Muscle of arm (tissue), 12 donors: ENCODE data around the gene LRRC3. TPM values are rescaled to one million over a fixed set of nuclear protein-coding genes. Genes with fewer than 3 reads are reported as not detected.
"Not testable (repeated sequence)": the region's sequence is repeated elsewhere in the genome, so short reads cannot be mapped to it uniquely, and the experiment has no call there.

Experiments
- DNase-seq: peaks from one replicate; pipeline ENCODE4 v3.0.0-alpha.2; 2013
- polyA plus RNA-seq, 12 donors: library from polyadenylated mRNA; unstranded; fragments of 120-200 nt; gene quantifications; one replicate each; pipeline ENCODE4 v1.2.1, GENCODE V29; 2013; ENCODE audit not compliant: insufficient read length in 12 of 12

LRRC3 gene
- polyA plus RNA-seq, 12 donors, result 1.8 to 5.7 (median 2.4) TPM; not detected in 1

DNA sequence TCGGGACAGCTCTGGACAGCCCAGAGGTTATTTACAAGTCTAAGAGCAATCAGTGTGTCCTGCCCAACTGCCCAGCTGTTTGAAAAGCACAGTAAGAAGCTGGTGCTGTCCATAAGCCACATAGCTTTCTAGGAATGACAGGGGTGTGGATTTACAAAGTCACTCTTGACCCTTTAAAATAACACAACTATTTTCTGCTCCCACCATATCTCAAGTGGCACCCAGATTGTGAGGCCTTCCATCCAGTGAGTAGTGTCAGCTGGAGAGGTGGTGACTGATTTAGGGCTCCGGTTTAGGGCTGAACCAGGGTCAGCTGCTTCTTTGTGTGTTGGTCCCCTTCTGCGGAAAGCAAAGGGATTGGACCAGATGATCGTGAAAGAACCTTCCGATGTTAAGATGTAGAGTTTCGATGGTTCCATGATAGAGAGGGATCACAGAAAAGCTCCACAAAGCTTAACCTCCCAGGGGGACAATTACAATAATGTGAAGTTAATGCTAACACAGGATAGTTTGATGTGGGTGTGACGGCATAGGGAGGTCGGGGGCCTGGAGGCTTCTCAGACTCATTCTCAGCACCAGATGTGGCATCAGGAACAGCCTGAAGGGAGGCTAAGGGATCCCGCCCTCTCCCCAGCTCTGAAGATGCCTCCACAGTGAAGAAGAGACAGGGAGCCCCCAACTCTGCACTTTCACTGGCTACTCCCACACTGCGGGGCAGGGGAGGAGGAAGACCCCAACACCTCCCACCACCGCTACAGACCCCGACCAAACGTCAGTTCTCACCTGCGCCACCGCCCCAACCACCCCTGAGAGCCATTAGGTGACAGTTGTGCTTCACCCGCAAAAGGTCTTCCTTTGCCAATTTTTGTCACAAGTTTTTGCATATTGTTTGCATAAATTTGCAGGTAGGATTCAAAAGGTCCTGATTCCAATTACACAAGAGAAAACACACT, 40.6 kb downstream of the LRRC3 start:
- DNase-seq, result no peak

DNA sequence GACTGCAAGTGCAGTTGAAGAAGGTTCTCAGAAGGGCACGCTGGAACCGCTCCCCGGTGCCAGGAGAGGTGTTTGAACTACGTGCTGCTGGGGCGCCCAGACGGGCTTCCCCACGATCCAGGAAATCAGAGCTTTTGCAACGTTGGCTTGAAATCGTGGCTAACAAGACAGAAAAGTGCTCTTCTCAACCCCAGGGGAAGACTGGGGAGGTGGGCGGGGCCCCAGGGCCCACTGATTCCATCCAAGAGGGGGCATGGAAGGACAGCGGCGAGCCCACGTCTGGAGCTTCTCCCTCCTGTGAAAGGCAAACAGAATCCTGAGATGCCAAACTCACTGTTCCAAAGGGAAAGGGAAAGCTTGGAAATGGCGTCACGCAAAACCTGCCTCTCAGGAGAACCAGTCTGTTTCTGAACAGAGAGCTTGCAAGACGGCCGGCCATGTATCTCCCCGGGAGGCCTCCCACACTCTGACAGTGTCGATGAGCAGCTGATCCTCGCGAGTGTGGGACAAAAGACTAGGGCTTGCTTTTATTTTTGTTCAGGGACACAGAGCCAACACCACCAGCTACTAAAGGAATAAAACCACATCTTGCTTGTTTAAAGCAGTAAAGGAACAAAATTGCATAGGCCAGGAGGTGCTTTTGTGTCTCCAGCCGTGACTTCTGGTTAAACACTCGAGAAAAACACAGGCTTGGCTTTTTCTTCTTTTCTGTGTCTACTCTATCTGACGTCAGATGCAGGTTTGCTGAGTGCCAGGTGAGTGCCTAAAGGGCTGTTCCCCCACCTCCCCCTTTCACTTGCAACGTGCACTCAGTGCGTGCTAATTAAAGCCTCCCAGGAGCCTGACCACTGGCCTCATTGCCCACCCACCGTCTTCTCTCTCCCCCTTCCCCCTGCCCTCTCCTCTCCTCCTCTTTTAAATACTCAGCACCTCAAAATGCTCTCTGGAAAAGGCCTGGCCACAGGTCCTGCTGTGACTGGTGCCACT, 41.5 kb downstream of the LRRC3 start:
- no peak for DNase-seq

DNA sequence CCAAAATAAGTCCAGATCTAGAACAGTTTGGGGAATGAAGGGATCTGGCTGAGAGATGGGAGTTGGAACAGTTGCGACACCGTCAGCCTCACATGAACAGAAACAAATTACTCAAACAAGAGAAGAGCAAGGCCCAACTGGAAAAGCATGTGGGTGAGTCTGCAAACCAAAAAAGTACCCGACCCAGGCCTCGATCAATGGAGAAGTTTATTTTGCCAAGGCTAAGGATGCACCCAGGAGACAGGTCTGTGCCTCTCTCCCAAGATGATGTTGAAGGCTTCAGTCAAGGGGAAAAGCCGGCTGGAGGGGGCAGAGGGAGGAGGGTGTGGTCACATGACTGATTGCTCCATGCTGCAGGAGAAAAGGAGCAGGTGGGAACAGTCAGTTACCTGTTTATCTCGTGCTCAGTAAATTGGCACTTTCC, 42.4 kb downstream of the LRRC3 start:
- no peak for DNase-seq

DNA sequence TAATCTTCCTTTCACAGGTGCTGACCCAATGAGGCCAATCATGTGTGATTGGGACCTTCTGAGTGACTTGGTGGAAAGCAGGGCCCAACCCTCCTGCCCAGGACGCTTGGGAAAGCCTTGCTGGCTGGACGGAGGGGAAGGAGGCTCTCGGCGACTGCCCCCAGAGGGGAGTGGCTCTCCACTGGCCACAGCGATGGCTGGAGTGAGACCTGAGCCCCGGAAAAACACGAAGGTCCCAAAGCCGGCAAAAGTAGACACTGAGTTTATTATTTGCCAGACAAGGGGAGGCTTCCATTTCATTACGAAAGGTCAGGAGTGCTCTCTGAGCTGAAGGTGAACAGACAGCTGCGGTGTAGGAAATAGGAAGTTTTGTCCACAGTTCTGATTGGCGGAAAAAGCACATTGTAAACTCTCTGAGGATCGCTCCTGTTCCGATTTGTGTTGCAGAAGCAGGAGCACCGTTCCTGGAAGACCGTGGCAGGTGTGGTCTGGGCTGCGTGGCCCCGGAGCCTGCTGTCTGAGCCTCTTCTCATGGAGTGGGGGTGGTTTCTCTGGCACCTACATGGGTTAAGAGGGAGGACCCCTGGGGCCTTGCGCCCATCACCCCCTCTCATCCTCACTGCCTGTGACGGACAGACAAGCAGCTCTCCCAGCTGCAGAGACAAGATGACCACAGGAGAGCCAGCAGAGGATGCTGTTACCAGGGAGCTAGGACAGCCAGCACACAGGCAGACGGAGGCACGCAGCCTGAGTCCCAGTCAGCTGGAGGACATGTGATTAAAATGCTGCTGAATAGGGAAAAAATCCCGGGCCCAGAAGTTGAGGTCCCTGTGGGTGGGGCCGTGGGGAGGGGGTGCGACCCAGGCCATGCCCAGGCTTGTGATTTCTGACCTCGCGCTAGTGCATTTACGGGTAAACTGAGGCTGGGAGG, 43.2 kb downstream of the LRRC3 start:
- DNase-seq, result no peak

DNA sequence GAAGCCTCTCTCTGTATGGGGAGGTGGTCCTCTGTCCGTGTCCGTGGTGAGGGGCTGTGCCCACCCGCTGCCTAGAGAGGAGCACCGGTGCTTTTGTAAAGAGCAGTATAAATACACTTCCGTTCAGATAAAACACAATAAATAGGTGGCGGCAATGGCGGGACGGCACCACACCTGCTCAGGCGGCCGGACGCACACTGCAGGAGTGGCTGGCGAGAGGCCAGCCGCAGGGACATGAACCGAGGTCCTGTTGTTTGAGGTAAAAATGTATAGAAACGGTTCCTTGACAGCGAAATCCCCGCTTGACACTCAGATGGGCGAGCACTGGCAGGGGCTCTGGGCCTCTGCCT, 43.9 kb downstream of the LRRC3 start:
- DNase-seq, result no peak

DNA sequence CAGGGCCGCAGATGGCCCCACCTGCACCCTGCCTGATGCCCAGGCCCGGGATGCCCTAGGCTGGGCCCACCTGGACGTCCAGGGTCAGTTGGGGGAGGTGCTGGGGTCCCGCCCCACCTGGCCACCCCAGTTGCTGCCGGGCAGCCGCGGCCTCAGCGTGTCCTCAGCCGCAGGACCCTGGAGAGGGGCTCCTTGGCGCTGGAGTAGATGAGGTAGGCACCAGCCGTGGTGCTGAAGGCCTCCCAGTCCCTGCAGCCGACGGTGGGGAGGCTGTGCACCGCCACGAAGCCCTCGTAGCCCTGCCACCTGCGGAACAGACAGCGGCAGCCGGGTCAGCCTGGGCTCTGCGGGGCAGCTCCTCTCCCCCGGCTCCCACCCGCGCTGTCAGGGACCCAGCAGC, 44.3 kb downstream of the LRRC3 start:
- DNase-seq, result no peak

DNA sequence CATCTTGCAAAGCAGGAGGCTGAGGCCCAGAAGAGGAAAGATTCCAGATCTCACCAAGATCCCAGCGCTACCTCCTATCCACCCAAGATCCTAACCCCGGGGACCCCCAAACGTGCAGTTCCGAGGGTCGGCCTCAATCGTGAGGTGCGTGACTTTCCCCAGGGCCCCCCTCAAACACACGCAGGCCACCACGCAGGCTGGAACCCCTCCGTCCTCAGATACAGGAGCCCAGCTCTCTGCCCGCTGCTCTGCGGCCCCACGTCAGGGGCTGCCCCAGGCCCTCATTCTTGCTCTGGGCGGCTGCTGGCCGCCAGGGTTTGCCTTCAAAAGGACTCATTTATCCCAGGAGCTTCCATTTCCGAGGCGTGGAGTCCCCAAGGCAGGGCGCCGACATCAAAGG, 44.8 kb downstream of the LRRC3 start:
- no peak for DNase-seq

DNA sequence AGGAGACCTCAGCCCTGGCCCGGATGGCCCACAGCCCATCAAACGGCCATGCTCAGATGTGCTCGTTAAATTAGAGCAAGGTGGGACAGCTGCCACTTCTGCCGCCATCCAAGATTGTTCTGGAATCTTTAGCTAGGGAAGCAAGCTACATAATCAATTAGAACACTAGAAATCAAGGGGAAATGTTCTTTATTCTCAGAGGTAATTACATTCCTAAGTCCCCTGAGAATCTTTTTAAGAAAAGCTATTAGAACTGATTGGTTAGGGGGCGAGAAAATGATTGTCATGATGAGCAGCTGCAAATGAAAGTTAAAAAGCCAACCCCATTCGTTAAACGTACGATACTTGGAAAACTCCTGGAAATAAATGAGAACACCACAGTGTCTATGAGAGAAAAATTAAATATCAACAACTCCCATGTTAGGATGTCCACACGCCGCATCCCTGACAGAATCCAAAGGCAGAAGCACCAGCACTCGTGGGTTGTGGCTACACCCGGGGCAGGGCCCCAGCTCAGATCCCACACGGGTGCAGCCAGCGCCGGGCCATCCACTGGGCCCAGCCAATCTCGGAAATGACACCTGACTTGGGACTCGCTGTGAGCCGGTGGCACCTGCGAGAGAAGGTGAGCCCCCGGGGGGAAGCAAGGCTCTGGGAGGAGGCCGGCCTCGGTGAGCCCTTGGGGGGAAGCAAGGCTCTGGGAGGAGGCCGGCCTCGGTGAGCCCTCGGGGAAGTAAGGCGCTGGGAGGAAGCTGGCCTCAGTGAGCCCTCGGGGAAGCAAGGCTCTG, 47.1 kb downstream of the LRRC3 start:
- DNase-seq, result no peak

DNA sequence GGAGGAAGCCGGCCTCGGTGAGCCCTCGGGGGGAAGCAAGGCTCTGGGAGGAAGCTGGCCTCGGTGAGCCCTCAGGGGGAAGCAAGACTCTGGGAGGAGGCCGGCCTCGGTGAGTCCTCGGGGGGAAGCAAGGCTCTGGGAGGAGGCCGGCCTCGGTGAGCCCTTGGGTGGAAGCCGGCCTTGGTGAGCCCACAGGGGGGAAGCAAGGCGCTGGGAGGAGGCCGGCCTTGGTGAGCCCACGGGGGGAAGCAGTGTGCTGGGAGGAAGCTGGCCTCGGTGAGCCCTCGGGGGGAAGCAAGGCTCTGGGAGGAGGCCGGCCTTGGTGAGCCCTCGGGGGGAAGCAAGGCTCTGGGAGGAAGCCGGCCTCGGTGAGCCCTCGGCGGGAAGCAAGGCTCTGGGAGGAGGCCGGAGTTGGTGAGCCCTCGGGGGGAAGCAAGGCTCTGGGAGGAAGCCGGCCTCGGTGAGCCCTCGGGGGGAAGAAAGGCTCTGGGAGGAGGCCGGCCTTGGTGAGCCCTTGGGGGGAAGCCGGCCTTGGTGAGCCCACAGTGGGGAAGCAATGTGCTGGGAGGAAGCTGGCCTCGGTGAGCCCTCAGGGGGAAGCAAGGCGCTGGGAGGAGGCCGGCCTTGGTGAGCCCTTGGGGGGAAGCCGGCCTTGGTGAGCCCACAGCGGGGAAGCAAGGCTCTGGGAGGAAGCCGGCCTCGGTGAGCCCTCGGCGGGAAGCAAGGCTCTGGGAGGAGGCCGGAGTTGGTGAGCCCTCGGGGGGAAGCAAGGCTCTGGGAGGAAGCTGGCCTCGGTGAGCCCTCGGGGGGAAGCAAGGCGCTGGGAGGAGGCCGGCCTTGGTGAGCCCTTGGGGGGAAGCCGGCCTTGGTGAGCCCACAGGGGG, 47.9 kb downstream of the LRRC3 start:
- DNase-seq, result not testable (repeated sequence)

DNA sequence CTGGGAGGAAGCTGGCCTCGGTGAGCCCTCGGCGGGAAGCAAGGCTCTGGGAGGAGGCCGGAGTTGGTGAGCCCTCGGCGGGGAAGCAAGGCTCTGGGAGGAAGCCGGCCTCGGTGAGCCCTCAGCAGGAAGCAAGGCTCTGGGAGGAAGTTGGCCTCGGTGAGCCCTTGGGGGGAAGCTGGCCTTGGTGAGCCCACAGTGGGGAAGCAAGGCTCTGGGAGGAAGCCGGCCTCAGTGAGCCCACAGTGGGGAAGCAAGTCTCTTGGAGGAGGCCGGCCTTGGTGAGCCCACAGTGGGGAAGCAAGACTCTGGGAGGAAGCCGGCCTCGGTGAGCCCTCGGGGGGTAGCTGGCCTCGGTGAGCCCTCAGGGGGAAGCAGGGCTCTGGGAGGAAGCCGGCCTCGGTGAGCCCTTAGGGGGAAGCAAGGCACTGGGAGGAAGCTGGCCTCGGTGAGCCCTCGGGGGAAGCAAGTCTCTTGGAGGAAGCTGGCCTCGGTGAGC, 48.6 kb downstream of the LRRC3 start:
- no peak for DNase-seq

DNA sequence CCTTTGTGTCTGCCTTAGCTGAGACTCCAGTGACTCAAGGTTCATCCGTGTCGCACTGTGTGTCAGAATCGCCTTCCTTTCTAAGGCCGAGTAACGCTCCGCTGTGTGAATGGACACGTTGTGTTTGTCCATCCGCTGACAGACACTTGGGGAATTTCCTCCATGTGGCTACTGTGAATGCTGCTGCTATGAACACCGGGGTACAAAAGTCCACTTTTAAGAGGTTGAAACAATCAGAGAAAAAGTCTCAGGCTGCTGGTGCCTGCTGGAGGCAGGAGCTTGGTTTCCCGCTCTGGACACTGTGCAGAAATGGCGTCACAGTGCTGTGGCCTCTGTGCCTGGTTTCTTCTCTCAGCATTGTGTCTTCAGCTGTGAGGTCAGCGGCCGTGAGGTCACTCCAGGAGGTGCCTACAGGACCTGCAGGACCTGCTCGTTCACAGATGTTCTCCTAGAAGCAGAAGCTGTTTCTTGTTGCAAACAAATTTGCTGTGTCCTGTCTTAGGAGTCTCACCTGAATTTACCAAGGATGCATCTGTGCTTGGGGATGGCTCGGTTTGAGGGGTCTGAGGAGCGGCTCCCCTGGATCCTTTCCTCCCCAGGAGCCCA, 50.5 kb downstream of the LRRC3 start:
- DNase-seq, result no peak

DNA sequence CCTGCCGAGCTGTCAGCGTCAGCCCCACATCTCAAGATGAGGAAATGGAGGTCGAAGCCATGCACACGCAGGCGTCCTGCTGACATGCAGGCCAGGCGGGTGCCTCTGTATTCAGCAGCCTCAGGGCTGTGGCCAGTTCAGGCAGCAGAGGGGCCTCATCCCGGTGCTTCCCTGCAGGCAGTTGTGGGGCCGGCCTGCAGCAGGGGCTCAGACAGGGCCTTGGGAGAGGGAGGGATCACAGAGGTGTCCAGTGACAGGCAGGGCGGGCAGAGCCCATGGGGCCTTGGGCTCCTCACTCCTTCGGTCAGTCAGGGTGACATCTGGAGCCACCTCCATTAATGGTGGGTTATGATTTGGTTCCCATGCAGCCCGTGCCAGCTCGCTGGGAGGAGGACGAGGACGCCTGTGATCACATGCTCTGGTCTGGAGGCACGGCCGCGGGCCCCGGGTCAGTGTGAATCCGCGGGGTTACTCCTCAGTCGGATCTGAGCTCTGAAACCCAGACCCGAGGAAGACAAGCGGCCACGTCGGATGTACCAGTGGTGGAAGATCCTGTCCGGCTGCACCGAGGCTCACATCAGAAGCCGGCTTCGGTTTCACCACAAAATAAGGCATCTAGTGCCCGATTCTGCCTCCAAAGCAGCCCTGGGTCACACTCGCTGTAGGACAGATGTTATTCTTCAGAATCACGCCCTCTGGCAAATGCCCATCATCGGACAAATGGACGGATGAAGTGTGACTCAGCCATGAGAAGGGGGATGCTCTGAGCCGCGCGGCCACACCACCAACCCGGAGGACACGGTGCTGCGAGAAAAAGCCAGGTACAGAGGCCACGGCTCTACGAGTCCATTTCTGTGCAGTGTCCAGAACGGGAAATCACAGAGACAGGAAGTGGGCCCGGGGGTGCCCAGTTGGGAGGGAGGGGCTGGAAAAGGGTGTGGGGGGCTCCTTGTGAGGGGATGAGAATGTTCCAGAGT, 51.3 kb downstream of the LRRC3 start:
- DNase-seq, result no peak

DNA sequence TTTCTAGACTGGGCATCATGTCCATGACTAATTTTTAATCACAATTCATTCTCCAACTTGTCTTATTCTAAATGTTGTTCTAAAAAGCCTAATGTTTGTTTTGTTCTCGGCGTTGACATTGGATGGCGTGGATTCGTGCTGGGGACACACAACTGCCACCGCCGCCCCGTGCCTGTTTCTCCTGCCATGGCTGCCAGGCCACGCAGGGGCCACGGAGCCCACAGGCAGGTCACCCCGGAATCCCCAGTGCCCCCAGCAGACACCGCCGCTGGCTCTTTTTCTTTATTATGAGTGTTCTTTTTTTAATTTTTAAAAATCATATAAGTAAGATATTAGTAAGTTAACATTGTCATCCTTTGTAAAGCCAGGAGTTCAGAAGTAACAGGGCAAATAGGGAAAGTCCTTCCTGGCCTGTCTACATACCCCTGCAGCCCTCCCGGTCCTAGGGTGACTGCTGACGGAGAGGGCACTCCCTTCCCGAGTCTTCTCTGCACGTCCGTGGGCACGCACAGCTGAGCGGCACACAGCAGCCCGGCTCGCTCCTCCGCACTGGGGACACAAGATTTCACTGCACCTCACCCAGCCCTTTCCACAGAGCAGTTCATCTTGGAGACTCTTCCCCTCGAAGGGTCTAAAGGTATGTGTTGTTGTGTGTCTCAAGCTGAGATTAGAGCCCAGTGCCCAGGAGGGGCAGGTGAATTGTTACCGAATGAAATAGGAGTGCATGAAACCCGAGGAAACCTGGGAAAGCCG, 52.5 kb downstream of the LRRC3 start:
- DNase-seq, result no peak

DNA sequence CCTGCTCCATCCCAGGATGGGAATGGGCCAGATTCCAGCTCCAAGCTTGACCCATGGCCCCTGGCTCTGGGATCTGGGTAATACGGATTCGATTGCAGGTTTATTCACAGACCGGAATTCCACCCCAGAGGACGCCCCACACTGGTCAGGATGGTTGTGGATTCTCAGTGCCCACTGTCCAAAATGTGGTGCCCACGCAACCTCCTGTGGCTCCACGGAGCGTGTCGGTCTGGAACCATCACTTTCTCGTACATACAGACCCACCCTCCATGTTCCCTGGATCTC, 53.1 kb downstream of the LRRC3 start:
- no peak for DNase-seq

DNA sequence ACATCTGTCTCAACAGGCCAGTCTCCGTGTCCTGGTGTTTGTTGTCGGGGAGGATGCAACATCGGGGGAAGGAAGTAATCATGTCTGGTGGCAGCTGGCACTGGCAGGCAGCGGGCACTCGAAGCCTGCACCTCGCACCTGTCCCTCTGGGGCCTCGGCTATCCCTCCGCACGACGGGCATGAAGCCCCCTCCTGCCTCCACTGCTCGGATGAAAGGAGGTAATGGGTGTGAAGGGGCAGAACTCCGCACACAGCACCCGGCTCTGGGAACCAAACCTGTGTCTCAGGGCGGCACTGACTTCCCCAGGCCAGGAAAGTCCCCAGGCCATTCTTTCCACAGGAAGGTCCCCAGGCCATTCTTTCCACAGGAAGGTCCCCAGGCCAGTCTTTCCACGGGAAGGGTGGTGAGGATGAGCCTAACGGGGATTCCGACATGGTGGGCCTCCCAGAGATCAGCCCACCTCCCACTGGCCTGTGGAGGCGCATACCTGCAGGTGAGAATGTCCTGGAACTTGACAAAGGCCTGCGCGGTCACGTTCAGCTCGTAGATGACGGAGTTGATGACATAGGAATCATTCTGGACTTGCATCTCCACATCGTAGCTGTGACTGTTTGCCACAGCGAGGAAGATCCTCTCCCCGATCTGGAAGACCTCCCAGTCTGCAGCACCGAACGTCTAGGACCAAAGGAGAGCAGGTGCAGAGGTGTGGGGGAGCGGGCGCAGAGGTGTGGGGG, 53.6 kb downstream of the LRRC3 start:
- DNase-seq, result no peak

DNA sequence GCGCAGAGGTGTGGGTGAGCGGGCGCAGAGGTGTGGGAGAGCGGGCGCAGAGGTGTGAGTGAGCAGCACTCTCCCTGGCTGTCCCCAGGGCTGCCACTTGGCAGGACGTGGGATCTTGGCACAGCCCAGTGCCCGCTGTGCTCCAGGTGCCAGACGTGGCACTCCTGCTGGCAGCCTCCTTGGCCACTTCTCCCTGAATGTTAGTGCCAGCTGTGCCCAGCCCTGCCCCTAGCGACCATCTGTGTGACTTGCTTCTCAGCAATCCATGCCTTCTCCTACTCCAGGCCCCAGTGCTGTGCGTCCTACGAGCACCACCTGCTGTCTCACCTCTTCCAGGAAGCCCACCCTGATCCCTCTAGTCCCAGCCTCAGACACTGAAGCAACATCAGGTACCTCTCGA, 54.2 kb downstream of the LRRC3 start:
- no peak for DNase-seq
